Neural cell (in vitro differentiated cells): Measurements from ENCODE around the gene MRTFA. TPM values are rescaled to one million over a fixed set of nuclear protein-coding genes. Genes with fewer than 3 reads are reported as not detected.

Experiments used
- H2AFZ ChIP-seq: fragments of 200-600, 300-800 bp; sonication (generic), shearing (Covaris generic); 2 replicates; pipeline ENCODE4 v1.6.0; 2014; ENCODE audit warnings: low read depth, mild to moderate bottlenecking, antibody characterized with exemption, low read length, moderate library complexity
- H3F3A ChIP-seq: fragments of 200-600 bp; shearing (Covaris generic); 2 replicates; pipeline ENCODE4 v1.6.1; 2016; ENCODE audit warnings: mild to moderate bottlenecking, moderate library complexity, mixed read lengths, antibody characterized with exemption, low read length; ENCODE audit not compliant: insufficient read depth, poor library complexity, severe bottlenecking
- H3K27ac ChIP-seq: fragments of 200-600, 300-800 bp; sonication (generic), shearing (Covaris generic); 2 replicates; pipeline ENCODE4 v1.5.1; 2014; ENCODE audit warnings: mild to moderate bottlenecking, low read length, moderate library complexity
- H3K27me3 ChIP-seq: fragments of 300-800, 200-600 bp; sonication (generic), shearing (Covaris generic); 2 replicates; pipeline ENCODE4 v1.6.0; 2014; ENCODE audit warnings: mild to moderate bottlenecking, low read depth, low read length, moderate library complexity; ENCODE audit not compliant: insufficient read depth
- H3K36me3 ChIP-seq: fragments of 300-800, 200-600 bp; sonication (generic), shearing (Covaris generic); 2 replicates; pipeline ENCODE4 v1.5.1; 2014; ENCODE audit warnings: mild to moderate bottlenecking, antibody characterized with exemption, low read length, moderate library complexity; ENCODE audit not compliant: insufficient read depth
- H3K4me2 ChIP-seq: fragments of 300-800, 200-600 bp; sonication (generic), shearing (Covaris generic); 2 replicates; pipeline ENCODE4 v1.6.0; 2014; ENCODE audit warnings: mild to moderate bottlenecking, low read length
- H3K4me3 ChIP-seq: fragments of 300-800, 200-600 bp; sonication (generic), shearing (Covaris generic); 2 replicates; pipeline ENCODE4 v1.5.1; 2014; ENCODE audit warnings: mild to moderate bottlenecking, low read length, moderate library complexity
- H3K79me2 ChIP-seq: fragments of 200-600 bp; shearing (Covaris generic); replicated peaks from 2 replicates; pipeline ENCODE4 v1.6.0; 2014; ENCODE audit warnings: mild to moderate bottlenecking, low read length, moderate library complexity; ENCODE audit not compliant: insufficient read depth
- H3K9ac ChIP-seq: fragments of 300-800, 200-600 bp; sonication (generic), shearing (Covaris generic); 2 replicates; pipeline ENCODE4 v1.6.1; 2016; ENCODE audit warnings: mild to moderate bottlenecking, low read length, mixed read lengths
- H3K9me2 ChIP-seq: fragments of 200-600 bp; shearing (Covaris generic); 2 replicates; pipeline ENCODE4 v1.6.1; 2016; ENCODE audit warnings: mild to moderate bottlenecking, low read length, mixed read lengths; ENCODE audit not compliant: insufficient read depth
- H3K9me3 ChIP-seq: fragments of 200-600, 300-800 bp; sonication (generic), shearing (Covaris generic); 2 replicates; pipeline ENCODE4 v1.6.1; 2016; ENCODE audit warnings: mild to moderate bottlenecking, mixed run types, low read length, moderate library complexity, mixed read lengths
- H4K20me1 ChIP-seq: fragments of 200-600 bp; shearing (Covaris generic); 2 replicates; pipeline ENCODE4 v1.6.1; 2016; ENCODE audit warnings: mild to moderate bottlenecking, mixed run types; ENCODE audit not compliant: insufficient read depth
- EP300 ChIP-seq: fragments of 450-650 bp; conservative IDR thresholded peaks from 2 replicates; pipeline ENCODE4 v1.6.1; 2014; ENCODE audit warnings: antibody characterized with exemption, mild to moderate bottlenecking, moderate library complexity; ENCODE audit not compliant: poor library complexity, severe bottlenecking
- EZH2 ChIP-seq: fragments of 200-600, 300-800 bp; shearing (Covaris generic), sonication (generic); IDR thresholded peaks from 2 replicates; pipeline ENCODE4 v1.6.1; 2014; ENCODE audit warnings: antibody characterized with exemption, low read length, borderline replicate concordance, mild to moderate bottlenecking; ENCODE audit not compliant: insufficient read depth, poor library complexity, severe bottlenecking
- MXI1 ChIP-seq: fragments of 450-650 bp; conservative IDR thresholded peaks from 2 replicates; pipeline ENCODE4 v1.6.1; 2014; ENCODE audit warnings: antibody characterized with exemption, mild to moderate bottlenecking; ENCODE audit not compliant: poor library complexity, severe bottlenecking
- POLR2AphosphoS5 ChIP-seq: IDR thresholded peaks from 2 replicates; pipeline ENCODE4 v1.6.1; 2012
- RAD21 ChIP-seq: fragments of 450-650 bp; conservative IDR thresholded peaks from 2 replicates; pipeline ENCODE4 v1.6.1; 2014; ENCODE audit warnings: antibody characterized with exemption, mild to moderate bottlenecking, moderate library complexity
- SMC3 ChIP-seq: fragments of 450-650 bp; conservative IDR thresholded peaks from 2 replicates; pipeline ENCODE4 v1.6.1; 2014; ENCODE audit warnings: antibody characterized with exemption, mild to moderate bottlenecking, moderate library complexity; ENCODE audit not compliant: poor library complexity
- TAF1 ChIP-seq: IDR thresholded peaks from 2 replicates; pipeline ENCODE4 v1.6.1; 2012; ENCODE audit warnings: low read depth
- polyA plus RNA-seq: library from polyadenylated mRNA; depleted of rRNA; stranded (reverse); fragments of >200 nt; gene quantifications from 2 replicates; pipeline ENCODE4 v1.2.3, GENCODE V29; 2014
- TF ChIP-seq, protein P1 (sequence below): fragments of 450-650 bp; IDR thresholded peaks from 2 replicates; pipeline ENCODE4 v1.5.1; 2014; ENCODE audit warnings: antibody characterized with exemption, mild to moderate bottlenecking, moderate library complexity; ENCODE audit not compliant: poor library complexity, severe bottlenecking
- TF ChIP-seq, protein P2 (sequence below): IDR thresholded peaks from 2 replicates; pipeline ENCODE4 v1.6.1; 2012; ENCODE audit warnings: borderline replicate concordance

Gene MRTFA
- polyA plus RNA-seq, 1 donor from 2014 or later = 19.3 TPM

DNA sequence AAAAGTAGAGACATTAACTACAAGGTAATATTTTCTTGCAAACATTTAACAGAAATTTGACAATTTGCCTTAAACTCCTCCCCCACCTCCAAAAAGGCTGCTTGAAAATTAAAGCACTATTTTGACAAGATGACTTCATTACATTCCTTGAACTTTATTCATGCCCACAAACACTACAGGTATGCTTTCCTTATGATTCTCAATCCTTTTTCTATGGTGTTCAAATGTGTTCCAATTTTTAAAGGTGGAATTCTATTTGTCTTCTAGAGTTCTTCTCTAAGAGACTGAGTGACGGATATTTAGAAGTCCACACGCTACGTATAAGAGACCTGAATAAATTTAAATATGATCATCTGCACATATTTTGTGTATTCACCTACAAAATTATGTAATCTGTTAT, 69.4 kb downstream of the MRTFA start:
- Histone ChIP-seq H4K20me1 (no peaks in the 10 kb centered on the region), H3K9ac (no peak overlapping the region), H3K27ac (no peak overlapping the region), H3K36me3 (no peaks in the 10 kb centered on the region), H3K27me3 (no peaks in the 10 kb centered on the region), H3K4me3 (no peak overlapping the region), H3K4me2 (no peak overlapping the region), H3K79me2 (peaks cover 7% of the 10 kb centered on the region), H2AFZ (no peak overlapping the region), H3K9me3 (no peaks in the 10 kb centered on the region), H3K9me2 (no peaks in the 10 kb centered on the region), H3F3A (no peaks in the 10 kb centered on the region)
- TF ChIP-seq MXI1 (no peak), SMC3 (no peak), EZH2 (no peak), EP300 (no peak), RAD21 (no peak), POLR2AphosphoS5 (no peak), TAF1 (no peak)
- TF ChIP-seq, protein P1, sequence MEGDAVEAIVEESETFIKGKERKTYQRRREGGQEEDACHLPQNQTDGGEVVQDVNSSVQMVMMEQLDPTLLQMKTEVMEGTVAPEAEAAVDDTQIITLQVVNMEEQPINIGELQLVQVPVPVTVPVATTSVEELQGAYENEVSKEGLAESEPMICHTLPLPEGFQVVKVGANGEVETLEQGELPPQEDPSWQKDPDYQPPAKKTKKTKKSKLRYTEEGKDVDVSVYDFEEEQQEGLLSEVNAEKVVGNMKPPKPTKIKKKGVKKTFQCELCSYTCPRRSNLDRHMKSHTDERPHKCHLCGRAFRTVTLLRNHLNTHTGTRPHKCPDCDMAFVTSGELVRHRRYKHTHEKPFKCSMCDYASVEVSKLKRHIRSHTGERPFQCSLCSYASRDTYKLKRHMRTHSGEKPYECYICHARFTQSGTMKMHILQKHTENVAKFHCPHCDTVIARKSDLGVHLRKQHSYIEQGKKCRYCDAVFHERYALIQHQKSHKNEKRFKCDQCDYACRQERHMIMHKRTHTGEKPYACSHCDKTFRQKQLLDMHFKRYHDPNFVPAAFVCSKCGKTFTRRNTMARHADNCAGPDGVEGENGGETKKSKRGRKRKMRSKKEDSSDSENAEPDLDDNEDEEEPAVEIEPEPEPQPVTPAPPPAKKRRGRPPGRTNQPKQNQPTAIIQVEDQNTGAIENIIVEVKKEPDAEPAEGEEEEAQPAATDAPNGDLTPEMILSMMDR = no peak
- TF ChIP-seq, protein P2, sequence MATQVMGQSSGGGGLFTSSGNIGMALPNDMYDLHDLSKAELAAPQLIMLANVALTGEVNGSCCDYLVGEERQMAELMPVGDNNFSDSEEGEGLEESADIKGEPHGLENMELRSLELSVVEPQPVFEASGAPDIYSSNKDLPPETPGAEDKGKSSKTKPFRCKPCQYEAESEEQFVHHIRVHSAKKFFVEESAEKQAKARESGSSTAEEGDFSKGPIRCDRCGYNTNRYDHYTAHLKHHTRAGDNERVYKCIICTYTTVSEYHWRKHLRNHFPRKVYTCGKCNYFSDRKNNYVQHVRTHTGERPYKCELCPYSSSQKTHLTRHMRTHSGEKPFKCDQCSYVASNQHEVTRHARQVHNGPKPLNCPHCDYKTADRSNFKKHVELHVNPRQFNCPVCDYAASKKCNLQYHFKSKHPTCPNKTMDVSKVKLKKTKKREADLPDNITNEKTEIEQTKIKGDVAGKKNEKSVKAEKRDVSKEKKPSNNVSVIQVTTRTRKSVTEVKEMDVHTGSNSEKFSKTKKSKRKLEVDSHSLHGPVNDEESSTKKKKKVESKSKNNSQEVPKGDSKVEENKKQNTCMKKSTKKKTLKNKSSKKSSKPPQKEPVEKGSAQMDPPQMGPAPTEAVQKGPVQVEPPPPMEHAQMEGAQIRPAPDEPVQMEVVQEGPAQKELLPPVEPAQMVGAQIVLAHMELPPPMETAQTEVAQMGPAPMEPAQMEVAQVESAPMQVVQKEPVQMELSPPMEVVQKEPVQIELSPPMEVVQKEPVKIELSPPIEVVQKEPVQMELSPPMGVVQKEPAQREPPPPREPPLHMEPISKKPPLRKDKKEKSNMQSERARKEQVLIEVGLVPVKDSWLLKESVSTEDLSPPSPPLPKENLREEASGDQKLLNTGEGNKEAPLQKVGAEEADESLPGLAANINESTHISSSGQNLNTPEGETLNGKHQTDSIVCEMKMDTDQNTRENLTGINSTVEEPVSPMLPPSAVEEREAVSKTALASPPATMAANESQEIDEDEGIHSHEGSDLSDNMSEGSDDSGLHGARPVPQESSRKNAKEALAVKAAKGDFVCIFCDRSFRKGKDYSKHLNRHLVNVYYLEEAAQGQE = no peak

DNA sequence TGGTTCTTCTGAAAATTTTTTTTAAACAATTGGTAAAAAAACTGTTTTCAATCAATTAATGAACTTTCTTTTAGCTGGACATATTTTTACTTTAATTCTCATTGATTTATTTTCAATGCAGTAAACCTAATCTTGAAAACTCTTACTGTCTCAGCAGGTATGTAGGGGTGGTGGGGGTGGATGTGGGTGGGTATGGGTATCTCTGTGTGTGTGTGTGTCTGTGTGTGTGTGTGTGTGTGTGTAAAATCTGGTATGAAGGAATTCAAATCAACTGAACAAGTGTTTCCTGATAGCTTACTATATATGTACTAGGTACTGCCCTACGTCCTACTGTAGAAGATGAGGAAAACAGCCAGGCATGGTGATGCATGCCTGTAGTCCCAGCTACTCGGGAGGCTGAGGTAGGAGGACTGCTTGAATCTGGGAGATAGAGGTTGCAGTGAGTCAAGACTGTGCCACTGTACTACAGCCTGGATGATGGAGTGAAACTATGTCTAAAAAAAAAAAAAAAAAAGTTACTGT, 75.5 kb downstream of the MRTFA start:
- no peaks in the 10 kb centered on the region for H3K79me2 ChIP-seq
- H3K27me3 ChIP-seq = no peaks in the 10 kb centered on the region

More for the DNA sequence above, 75.5 kb downstream of the MRTFA start:
- Histone ChIP-seq H3F3A (no peaks in the 10 kb centered on the region), H3K9me3 (no peaks in the 10 kb centered on the region), H3K36me3 (no peaks in the 10 kb centered on the region), H3K4me3 (no peak overlapping the region), H3K9me2 (no peaks in the 10 kb centered on the region), H3K4me2 (no peak overlapping the region), H3K27ac (no peak overlapping the region), H2AFZ (no peak overlapping the region), H4K20me1 (no peaks in the 10 kb centered on the region), H3K9ac (no peak overlapping the region)
- TF ChIP-seq, protein P1 = no peak
- TF ChIP-seq MXI1 (no peak), EP300 (no peak), POLR2AphosphoS5 (no peak), TAF1 (no peak), RAD21 (no peak), SMC3 (no peak), EZH2 (no peak)
- TF ChIP-seq, protein P2 = no peak
